PC-9 (cell line): Measurements from ENCODE around the gene TUBGCP4. TPM values are rescaled to one million over a fixed set of nuclear protein-coding genes. Genes with fewer than 3 reads are reported as not detected.

Experiments
- BruUV-seq: library from RNA; stranded (reverse); fragments of 400-500 nt; replicated peaks from 2 replicates; lab custom pipeline; 2021; lab: Mats Ljungman, UMichigan
- CTCF ChIA-PET: fragments of 300-600 bp; sonication (Branson Sonifier 250); formaldehyde crosslinking; loops from one replicate; lab custom pipeline; 2022; ENCODE audit warnings: antibody characterized with exemption; lab: Charles Lee
- POLR2A ChIA-PET: fragments of 300-600 bp; sonication (Branson Sonifier 250); formaldehyde crosslinking; loops from one replicate; lab custom pipeline; 2022; ENCODE audit warnings: antibody characterized with exemption; ENCODE audit not compliant: unreplicated experiment; lab: Charles Lee
- DNase-seq, 2 experiments: peaks; one replicate each; pipeline versions ENCODE4 v3.0.0 to v3.0.0-alpha.2; 2015 to 2022; ENCODE audit warnings: mixed read lengths in 1 of 2
- H2AFZ ChIP-seq: fragments of 200-600 bp; sonication (generic); 2 replicates; pipeline ENCODE4 v1.8.1; 2017; ENCODE audit warnings: antibody characterized with exemption
- H3F3A ChIP-seq: fragments of 200-600 bp; sonication (generic); 2 replicates; pipeline ENCODE4 v1.8.1; 2017; ENCODE audit warnings: antibody characterized with exemption, mild to moderate bottlenecking, low read depth; ENCODE audit not compliant: insufficient read depth
- H3K27ac ChIP-seq: fragments of 200-600 bp; sonication (generic); 2 replicates; pipeline ENCODE4 v1.6.1; 2016; ENCODE audit warnings: mixed run types
- H3K27me3 ChIP-seq: fragments of 200-600 bp; sonication (generic); 2 replicates; pipeline ENCODE4 v1.6.1; 2016; ENCODE audit warnings: low read depth, mixed run types; ENCODE audit not compliant: insufficient read depth
- H3K36me3 ChIP-seq: fragments of 200-600 bp; sonication (generic); 2 replicates; pipeline ENCODE4 v1.6.1; 2016; ENCODE audit warnings: low read depth, mixed run types
- H3K4me1 ChIP-seq: fragments of 200-600 bp; sonication (generic); replicated peaks from 2 replicates; pipeline ENCODE4 v1.6.1; 2016; ENCODE audit warnings: mixed run types; ENCODE audit not compliant: insufficient read depth
- H3K4me2 ChIP-seq: fragments of 200-600 bp; sonication (generic); 2 replicates; pipeline ENCODE4 v1.6.1; 2017; ENCODE audit warnings: mixed run types
- H3K4me3 ChIP-seq: fragments of 200-600 bp; sonication (generic); 2 replicates; pipeline ENCODE4 v1.6.1; 2016; ENCODE audit warnings: mixed run types
- H3K79me2 ChIP-seq: fragments of 200-600 bp; sonication (generic); 2 replicates; pipeline ENCODE4 v1.6.1; 2017; ENCODE audit warnings: low read depth, mixed run types
- H3K9me2 ChIP-seq: fragments of 200-600 bp; sonication (generic); 2 replicates; pipeline ENCODE4 v1.8.1; 2017; ENCODE audit warnings: mild to moderate bottlenecking; ENCODE audit not compliant: insufficient read depth
- H3K9me3 ChIP-seq: fragments of 200-600 bp; sonication (generic); 2 replicates; pipeline ENCODE4 v1.8.1; 2016; ENCODE audit warnings: low read depth; ENCODE audit not compliant: insufficient read depth
- H4K20me1 ChIP-seq: fragments of 200-600 bp; sonication (generic); 2 replicates; pipeline ENCODE4 v1.8.1; 2017; ENCODE audit not compliant: insufficient read depth
- CTCF ChIP-seq: fragments of 200-600 bp; sonication (generic); conservative IDR thresholded peaks from 2 replicates; pipeline ENCODE4 v1.6.1; 2017; ENCODE audit warnings: mixed run types, antibody characterized with exemption, mild to moderate bottlenecking, moderate library complexity
- EZH2 ChIP-seq: fragments of 200-600 bp; sonication (generic); IDR thresholded peaks from 2 replicates; pipeline ENCODE4 v1.8.0; 2017; ENCODE audit warnings: antibody characterized with exemption, low read depth
- intact Hi-C: fragments of 100-400 bp; cut with micrococcal nuclease; formaldehyde crosslinking; loops from one replicate; pipeline ENCODE4 v1.10.0; 2022; ENCODE audit not compliant: unreplicated experiment
- total RNA-seq: library from RNA; stranded (reverse); gene quantifications from 2 replicates; pipeline ENCODE4 v1.2.3, GENCODE V29; 2021

Gene TUBGCP4
- total RNA-seq, 1 experiment from 2014 or later = 30.8 TPM

DNA sequence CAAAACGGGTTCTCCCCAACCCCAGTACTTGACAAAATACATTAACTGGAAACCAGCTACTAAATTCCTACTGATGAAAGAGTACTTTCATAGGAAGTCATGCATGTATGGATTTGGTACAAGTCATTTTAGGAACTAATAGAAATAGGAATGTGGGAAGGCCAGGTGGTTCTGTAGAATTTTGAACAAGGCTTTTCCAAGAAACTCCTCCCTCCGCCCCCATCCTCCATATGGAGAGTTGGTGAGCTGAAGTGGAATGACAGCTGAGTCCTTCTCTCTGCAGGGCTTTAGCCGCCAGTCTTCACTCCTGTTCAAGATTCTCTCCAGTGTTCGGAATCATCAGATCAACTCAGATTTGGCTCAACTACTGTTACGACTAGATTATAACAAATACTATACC, 33.2 kb downstream of the TUBGCP4 start:
- no peak for TF ChIP-seq EZH2
- TF ChIP-seq CTCF = no peak
- Histone ChIP-seq H3K4me1 (no peaks in the 10 kb centered on the region), H3K27ac (no peak overlapping the region), H3K36me3 (peaks cover 7% of the 10 kb centered on the region; the same call in 1 of the 2 replicates), H3K9me3 (no peaks in the 10 kb centered on the region), H2AFZ (no peak overlapping the region), H3F3A (peaks cover 10% of the 10 kb centered on the region; the same call in 1 of the 2 replicates), H3K4me3 (no peak overlapping the region), H4K20me1 (no peaks in the 10 kb centered on the region), H3K9me2 (no peaks in the 10 kb centered on the region), H3K27me3 (no peaks in the 10 kb centered on the region), H3K79me2 (no peaks in the 10 kb centered on the region), H3K4me2 (no peak overlapping the region)
- BruUV-seq = no TSS peak
- CTCF ChIA-PET = no interaction called here
- DNase-seq = no peak
- POLR2A ChIA-PET = no interaction called here
- intact Hi-C loops = no loop called here

- intact Hi-C loops = no loop called here
- H3K9me2 ChIP-seq = no peaks in the 10 kb centered on the region
- TF ChIP-seq EZH2 = no peak
- no peak for TF ChIP-seq CTCF
- no peak overlapping the region for H3K4me3 ChIP-seq
- no peaks in the 10 kb centered on the region for H3K79me2 ChIP-seq
- no peaks in the 10 kb centered on the region for H4K20me1 ChIP-seq
- DNase-seq = no peak
- no peaks in the 10 kb centered on the region for H3K4me1 ChIP-seq
- peaks cover 7% of the 10 kb centered on the region; the same call in 1 of the 2 replicates for H3K36me3 ChIP-seq
- no peak overlapping the region for H2AFZ ChIP-seq
- CTCF ChIA-PET = no interaction called here
- no peaks in the 10 kb centered on the region for H3K9me3 ChIP-seq
- H3F3A ChIP-seq = peaks cover 10% of the 10 kb centered on the region; the same call in 1 of the 2 replicates
- H3K27me3 ChIP-seq = no peaks in the 10 kb centered on the region
- no TSS peak for BruUV-seq
- POLR2A ChIA-PET = no interaction called here
- H3K27ac ChIP-seq = no peak overlapping the region
- no peak overlapping the region for H3K4me2 ChIP-seq
Measured at GRCh38 chr15:43406189-43406588, 35.3 kb downstream of the TUBGCP4 start.

GRCh38 chr15:43406808-43407207, 35.9 kb downstream of the TUBGCP4 start:
- H2AFZ ChIP-seq = no peak overlapping the region

More at GRCh38 chr15:43406808-43407207, 35.9 kb downstream of the TUBGCP4 start:
- Histone ChIP-seq H3K4me1 (no peaks in the 10 kb centered on the region), H3K9me3 (no peaks in the 10 kb centered on the region), H3K27ac (no peak overlapping the region), H3K9me2 (no peaks in the 10 kb centered on the region), H3K27me3 (no peaks in the 10 kb centered on the region), H4K20me1 (no peaks in the 10 kb centered on the region), H3K4me2 (no peak overlapping the region), H3K79me2 (no peaks in the 10 kb centered on the region), H3F3A (peaks cover 10% of the 10 kb centered on the region; the same call in 1 of the 2 replicates), H3K4me3 (no peak overlapping the region), H3K36me3 (peaks cover 7% of the 10 kb centered on the region; the same call in 1 of the 2 replicates)
- TF ChIP-seq EZH2 (no peak), CTCF (no peak)
- ChIA-PET CTCF (no interaction called here), POLR2A (no interaction called here)
- DNase-seq = no peak
- intact Hi-C loops = no loop called here
- no TSS peak for BruUV-seq
